Nephron (organoid): ENCODE results near the gene HOXC9.

ENCODE experiments used
- H3K27ac Mint-ChIP-seq, 3 experiments: 2 replicates each; pipeline ENCODE4 v1.8.0; 2020; ENCODE audit warnings: mixed read lengths in 3 of 3, mild to moderate bottlenecking in 2 of 3, moderate library complexity in 1 of 3
- H3K27me3 Mint-ChIP-seq: 2 replicates; pipeline ENCODE4 v1.8.0; 2021; ENCODE audit warnings: low read depth, mild to moderate bottlenecking, moderate library complexity, mixed read lengths
- H3K36me3 Mint-ChIP-seq: 2 replicates; pipeline ENCODE4 v1.8.0; 2020; ENCODE audit warnings: low read depth, mixed read lengths
- H3K4me1 Mint-ChIP-seq: 2 replicates; pipeline ENCODE4 v1.8.0; 2020; ENCODE audit warnings: mixed read lengths
- H3K4me3 Mint-ChIP-seq, 3 experiments: 2 replicates each; pipeline ENCODE4 v1.8.0; 2020; ENCODE audit warnings: mild to moderate bottlenecking in 3 of 3, mixed read lengths in 3 of 3, moderate library complexity in 2 of 3
- H3K9me3 Mint-ChIP-seq: 2 replicates; pipeline ENCODE4 v1.8.0; 2020; ENCODE audit warnings: mixed read lengths
- TF ChIP-seq, protein P1 (sequence below), 3 experiments: fragments of 200-600 bp; sonication (generic); IDR thresholded peaks; one replicate each; pipeline ENCODE4 v1.5.0; 2021; ENCODE audit warnings: antibody characterized with exemption in 3 of 3; ENCODE audit not compliant: unreplicated experiment in 3 of 3

HOXC9 gene

GRCh38 chr12:54002278-54002914 is 2.4 kb downstream of the HOXC9 start:
- TF ChIP-seq, protein P1, sequence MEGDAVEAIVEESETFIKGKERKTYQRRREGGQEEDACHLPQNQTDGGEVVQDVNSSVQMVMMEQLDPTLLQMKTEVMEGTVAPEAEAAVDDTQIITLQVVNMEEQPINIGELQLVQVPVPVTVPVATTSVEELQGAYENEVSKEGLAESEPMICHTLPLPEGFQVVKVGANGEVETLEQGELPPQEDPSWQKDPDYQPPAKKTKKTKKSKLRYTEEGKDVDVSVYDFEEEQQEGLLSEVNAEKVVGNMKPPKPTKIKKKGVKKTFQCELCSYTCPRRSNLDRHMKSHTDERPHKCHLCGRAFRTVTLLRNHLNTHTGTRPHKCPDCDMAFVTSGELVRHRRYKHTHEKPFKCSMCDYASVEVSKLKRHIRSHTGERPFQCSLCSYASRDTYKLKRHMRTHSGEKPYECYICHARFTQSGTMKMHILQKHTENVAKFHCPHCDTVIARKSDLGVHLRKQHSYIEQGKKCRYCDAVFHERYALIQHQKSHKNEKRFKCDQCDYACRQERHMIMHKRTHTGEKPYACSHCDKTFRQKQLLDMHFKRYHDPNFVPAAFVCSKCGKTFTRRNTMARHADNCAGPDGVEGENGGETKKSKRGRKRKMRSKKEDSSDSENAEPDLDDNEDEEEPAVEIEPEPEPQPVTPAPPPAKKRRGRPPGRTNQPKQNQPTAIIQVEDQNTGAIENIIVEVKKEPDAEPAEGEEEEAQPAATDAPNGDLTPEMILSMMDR (IDR thresholded peaks at IDR 0.05; ENCODE audit: unreplicated experiment in 3 of 3) = no peak

GRCh38 chr12:54002915-54003389 is 3.0 kb downstream of the HOXC9 start:
- Mint-ChIP-seq H3K27ac (peak overlapping the region; percentile 95 to 100 (median 100)), H3K4me3 (peak overlapping the region; percentile 95 to 99 (median 96)), H3K36me3 (peaks cover 28% of the 10 kb centered on the region), H3K27me3 (peaks cover 41% of the 10 kb centered on the region), H3K4me1 (peaks cover 74% of the 10 kb centered on the region), H3K9me3 (no peaks in the 10 kb centered on the region)
- TF ChIP-seq, protein P1 (IDR thresholded peaks at IDR 0.05; ENCODE audit: unreplicated experiment in 3 of 3) = no peak

More at GRCh38 chr12:54002278-54002914, 2.4 kb downstream of the HOXC9 start:
- Mint-ChIP-seq H3K9me3 (no peaks in the 10 kb centered on the region), H3K4me3 (peak overlapping the region; percentile 95 to 99 (median 96)), H3K36me3 (peaks cover 28% of the 10 kb centered on the region), H3K27ac (peak overlapping the region; percentile 95 to 100 (median 100)), H3K27me3 (peaks cover 46% of the 10 kb centered on the region), H3K4me1 (peaks cover 75% of the 10 kb centered on the region)

DNA sequence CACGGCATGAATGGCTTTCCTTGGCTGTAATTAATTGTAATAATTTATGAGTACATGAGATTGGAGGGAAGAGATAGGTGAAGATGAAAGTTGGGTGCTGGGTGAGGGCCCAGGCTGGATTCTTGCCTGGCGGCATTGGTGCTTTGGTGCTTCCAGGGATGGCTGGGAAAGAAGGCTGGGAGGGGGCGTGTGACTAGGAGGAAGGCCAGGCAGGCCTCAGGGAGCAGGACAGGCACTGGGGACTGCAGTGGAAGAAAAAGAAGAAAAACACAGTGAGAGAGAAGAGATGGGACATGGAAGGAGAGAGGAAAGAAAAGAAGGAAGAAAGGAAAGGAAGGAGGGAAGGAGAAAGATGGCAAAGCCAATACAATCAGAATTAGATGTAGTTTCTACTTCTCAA is 3.7 kb downstream of the HOXC9 start:
- Mint-ChIP-seq H3K4me3 (peak overlapping the region; percentile 95 to 99 (median 96)), H3K9me3 (no peaks in the 10 kb centered on the region), H3K27me3 (peaks cover 40% of the 10 kb centered on the region), H3K4me1 (peaks cover 70% of the 10 kb centered on the region), H3K36me3 (peaks cover 28% of the 10 kb centered on the region), H3K27ac (peak overlapping the region; percentile 95 to 100 (median 100))
- TF ChIP-seq, protein P1 (IDR thresholded peaks at IDR 0.05; ENCODE audit: unreplicated experiment in 3 of 3) = no peak

DNA sequence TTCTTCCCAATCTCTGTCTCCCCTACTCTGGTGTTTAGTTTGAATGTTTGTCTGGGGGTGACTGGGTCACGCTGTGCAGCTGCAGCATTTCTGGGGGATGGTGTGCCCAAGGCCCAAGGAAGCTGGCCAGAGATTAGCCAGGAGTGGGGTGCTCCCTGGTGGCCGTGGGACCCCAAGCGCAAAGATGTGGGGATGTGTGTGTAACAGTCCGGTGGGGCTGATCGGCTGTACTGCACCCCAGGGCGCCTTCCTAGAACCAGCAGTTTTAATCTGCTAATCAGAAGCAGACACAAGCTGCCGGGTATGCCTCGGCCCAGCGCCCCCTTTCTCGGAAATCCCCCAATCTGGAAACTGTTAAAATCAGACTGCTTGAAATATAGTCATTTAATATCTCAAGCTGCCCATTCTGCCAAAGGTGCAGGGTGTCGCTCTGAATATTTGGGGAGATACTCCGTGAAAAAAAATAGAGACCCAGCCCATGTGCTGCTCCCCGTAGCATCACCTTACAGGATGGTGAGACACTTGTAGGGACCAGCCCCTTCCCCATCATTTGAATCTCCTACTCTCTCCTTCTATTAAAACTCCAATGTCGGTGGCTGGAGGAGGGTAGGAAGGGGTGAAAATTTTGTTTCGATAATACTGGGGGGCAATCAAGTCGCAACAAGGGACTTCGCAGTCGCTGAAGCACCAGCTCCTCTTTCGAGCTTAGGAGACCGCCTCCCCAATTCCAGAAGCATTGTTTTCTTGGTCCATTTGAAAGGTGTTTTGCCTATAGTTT is 4.3 kb downstream of the HOXC9 start:
- H3K9me3 Mint-ChIP-seq = no peaks in the 10 kb centered on the region
- peak overlapping the region; percentile 95 to 100 (median 100) for H3K27ac Mint-ChIP-seq
- TF ChIP-seq, protein P1 (IDR thresholded peaks at IDR 0.05; ENCODE audit: unreplicated experiment in 3 of 3) = no peak
- peaks cover 69% of the 10 kb centered on the region for H3K4me1 Mint-ChIP-seq
- H3K4me3 Mint-ChIP-seq = peak overlapping the region; percentile 95 to 99 (median 96)
- H3K27me3 Mint-ChIP-seq = peaks cover 44% of the 10 kb centered on the region
- peaks cover 28% of the 10 kb centered on the region for H3K36me3 Mint-ChIP-seq

DNA sequence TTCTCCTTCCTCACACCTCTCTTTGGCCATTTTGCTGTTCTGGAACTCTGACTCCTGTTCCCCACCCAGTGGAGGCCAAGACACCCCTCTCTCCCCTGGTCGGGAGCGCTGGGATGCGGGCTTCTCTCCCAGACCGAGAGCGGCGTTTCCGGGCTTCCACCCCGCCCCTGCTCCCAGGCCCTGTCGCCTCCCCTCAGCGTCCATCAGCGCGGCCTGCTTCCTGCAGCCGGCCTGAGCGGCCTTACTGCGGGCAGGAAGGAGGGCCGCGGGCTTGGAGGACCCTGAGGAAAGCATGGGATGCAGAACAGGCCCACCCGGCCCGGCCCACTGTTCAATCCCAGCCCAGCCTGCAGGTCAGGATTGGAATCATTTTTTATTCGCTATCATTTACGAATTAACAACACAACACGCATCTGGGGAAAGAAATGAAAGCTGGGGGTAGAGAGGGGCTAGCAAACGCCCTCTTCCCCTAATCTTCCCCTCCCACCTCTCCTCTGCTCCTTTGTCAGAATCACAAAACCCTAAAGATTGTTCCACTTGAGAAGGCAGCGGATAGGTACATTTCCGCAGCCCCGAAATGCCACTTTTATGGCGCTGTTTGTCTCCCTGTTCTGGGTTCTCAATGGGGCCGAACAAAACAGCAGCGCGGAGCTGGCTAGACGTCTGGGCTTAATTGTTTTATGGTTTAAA is 5.0 kb downstream of the HOXC9 start:
- Mint-ChIP-seq H3K4me3 (peak overlapping the region; percentile 95 to 99 (median 96)), H3K27ac (peak overlapping the region; percentile 95 to 100 (median 100)), H3K9me3 (no peaks in the 10 kb centered on the region), H3K27me3 (peaks cover 48% of the 10 kb centered on the region), H3K36me3 (peaks cover 28% of the 10 kb centered on the region), H3K4me1 (peaks cover 69% of the 10 kb centered on the region)
- TF ChIP-seq, protein P1 (IDR thresholded peaks at IDR 0.05; ENCODE audit: unreplicated experiment in 3 of 3) = no peak
